Stimulated activated naive CD4-positive, alpha-beta T cell (primary cell): ENCODE data around the gene SCLY.
A peak's percentile ranks its signal among the peaks of the same experiment; 100 is the strongest.

ENCODE experiments used
- DNase-seq, 6 experiments: peaks; one replicate each; lab custom pipeline; 2025; lab: John Stamatoyannopoulos, UW

The SCLY gene

DNA sequence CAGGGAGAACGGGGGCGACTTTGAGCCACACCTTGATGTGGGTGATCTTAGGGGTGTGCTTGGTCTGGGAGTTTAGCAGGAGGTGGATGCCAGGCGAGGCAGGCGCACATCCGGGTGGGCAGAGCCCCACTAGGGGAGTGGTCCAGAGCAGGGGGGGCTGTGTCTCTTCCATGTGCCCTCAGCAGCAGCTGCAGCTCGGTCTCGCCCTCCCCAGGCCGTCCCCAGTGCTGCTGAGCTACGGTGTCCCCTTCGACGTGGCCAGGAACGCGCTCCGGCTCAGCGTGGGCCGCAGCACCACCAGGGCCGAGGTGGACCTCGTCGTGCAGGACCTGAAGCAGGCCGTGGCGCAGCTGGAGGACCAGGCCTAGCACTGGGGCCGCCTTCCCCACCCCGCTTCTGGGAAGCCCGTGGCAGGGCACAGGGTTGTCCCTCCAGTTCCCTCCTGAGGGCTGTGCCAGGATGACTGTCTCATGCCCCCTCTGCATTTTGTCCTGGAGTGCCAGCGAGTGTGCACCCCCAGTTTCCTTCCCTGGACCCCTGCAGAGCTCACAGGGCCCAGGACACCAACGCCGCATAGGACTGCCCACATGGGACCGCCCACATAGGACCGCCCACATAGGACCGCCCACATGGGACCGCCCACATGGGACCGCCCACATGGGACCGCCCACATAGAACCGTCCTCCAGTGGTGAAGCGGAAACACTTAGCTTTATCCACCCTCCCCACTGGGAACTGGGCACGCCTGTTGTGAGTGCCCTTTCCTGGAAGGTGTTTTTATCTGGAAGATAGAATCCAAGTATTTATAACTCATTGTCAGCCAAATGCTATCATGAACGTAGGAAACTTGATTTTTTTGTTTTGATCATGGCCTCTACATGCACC lies 37.4 kb downstream of the SCLY start:
- DNase-seq: peak in 1 of 6 experiments; percentile 3

DNA sequence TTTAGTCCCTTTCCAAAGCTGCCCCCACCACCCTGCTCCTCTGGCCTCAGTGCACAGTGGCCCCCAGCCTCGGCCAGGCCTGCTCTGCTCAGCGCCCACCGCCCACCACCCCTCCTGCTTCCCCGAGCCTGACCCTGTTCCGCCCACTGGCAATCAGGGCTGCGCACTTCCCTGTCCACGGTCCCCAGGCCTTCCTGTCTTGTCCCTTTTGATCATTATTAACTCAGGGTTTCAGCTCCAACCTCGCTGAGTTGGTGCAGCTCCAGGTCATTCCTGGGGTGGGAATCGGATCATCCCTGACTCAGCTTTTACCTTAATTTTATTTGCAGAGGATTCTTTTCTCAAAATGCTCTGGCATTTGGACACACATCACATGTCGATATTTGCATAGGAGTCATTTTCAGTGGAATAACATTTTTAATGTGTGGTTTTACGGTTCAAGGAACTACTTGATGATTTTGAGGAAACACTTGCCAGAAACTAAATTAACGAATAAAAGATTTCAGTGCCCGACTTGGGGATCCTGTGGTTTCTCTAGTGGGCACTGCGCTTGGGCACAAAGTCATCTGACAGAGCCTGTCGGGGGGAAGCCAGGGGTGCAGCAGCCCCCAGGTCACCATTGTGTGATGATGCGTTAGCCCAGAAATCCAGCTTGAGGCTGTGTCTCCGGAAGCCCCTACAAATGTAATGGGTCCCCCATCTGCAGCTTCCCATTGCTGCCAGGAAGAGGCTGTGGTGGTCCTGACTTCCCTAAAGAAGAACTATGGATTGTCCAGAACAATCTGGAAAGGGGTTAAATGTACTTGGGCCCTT lies 38.3 kb downstream of the SCLY start:
- no peak for DNase-seq

DNA sequence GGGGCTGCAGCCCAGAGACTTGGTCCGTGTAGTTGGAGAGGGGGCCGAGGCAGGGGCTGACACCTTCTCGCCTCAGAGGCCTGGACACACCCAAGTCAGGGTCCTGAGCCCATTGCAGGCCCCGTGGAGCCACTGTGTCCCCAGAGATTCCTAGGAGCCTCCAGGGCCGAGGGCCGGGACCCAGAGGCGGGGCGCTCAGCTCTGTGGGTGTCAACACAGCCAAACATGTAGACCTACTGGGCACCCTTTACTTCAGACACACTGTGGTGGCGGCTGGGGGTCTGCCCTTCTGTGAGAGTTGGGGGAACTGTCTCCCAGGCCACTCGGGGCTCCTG lies 38.9 kb downstream of the SCLY start:
- no peak for DNase-seq

DNA sequence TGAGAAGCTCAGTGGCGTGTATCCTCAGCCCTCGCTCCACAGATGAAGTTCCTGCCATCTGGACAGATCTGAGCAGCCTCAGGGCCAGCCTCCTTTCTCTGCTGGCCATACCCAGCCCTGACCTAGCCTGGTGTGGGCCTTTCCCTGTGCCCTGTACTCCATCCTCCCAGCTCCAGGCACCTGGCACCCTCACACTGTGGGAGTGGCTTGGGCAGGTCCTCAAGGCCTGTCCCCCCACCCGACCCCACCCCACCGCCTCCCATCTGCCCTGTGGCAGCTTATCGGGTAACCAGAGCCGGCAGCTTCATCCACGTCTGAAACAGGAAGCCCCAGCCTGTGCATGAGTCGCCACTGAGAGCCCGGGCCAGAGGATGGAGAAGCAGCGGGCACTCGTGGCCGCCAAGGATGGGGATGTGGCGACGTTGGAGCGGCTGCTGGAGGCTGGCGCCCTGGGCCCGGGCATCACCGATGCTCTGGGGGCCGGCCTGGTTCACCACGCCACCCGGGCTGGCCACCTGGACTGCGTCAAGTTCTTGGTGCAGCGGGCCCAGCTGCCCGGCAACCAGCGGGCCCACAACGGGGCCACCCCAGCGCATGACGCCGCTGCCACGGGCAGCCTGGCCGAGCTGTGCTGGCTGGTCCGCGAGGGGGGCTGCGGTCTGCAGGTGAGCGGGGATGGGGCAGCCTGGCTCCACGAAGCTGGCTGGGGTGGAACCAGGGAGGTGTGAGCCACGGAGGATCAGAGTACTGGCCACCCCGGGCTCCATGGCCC lies 39.4 kb downstream of the SCLY start, which contains the start of gene ESPNL:
Gene ESPNL, plus strand, starts transcription at position 292 of the 772 bp plus-strand sequence. Its CDS starts 80 bp downstream, at position 372.
- DNase-seq: no peak

DNA sequence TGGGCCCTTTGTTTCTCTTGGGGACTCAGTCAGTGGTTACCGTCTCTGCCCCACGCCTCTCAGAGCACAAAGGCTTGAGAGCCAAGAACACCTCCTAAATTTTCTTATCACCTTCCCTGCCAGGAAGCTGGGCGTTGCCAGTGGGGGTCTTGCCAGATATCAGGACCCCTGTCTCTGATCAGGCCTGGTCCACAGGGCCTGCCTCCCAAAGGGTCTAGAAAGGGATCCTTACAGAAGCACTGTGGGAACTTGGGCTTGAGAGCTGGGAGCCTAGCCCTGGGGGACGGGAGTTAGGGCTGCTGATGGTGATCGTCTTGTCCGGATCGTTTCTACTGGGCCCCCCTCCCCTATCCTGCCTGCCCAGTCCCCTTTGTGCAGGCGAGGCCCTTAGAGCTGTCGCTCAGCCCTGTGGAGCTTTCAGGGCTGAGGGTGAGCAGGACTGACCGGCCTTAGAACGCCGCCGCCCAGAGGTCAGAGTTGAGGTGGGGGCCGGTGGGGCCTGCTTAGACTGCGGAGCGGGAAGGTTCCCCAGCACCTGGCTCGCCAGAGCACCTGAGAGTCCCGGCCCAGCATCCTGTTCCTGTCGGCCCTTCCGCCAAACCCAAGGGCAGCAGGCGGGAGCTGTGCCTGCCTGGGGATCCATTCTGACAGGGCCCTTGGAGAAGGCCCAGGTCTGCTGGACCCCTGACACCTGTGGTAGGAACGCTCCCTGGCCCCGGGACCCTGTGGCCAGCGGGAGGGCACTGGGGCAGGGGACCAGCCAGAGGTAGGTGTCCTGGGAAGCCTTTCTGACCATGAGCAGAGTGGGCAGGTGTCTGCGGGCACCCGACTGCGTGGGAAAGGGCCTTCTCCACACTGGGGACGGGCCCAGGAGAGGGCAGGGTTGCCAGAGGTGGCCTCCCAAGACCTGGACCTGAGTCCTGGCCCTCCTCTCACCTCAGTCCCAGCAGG lies 40.3 kb downstream of the SCLY start:
- no peak for DNase-seq

DNA sequence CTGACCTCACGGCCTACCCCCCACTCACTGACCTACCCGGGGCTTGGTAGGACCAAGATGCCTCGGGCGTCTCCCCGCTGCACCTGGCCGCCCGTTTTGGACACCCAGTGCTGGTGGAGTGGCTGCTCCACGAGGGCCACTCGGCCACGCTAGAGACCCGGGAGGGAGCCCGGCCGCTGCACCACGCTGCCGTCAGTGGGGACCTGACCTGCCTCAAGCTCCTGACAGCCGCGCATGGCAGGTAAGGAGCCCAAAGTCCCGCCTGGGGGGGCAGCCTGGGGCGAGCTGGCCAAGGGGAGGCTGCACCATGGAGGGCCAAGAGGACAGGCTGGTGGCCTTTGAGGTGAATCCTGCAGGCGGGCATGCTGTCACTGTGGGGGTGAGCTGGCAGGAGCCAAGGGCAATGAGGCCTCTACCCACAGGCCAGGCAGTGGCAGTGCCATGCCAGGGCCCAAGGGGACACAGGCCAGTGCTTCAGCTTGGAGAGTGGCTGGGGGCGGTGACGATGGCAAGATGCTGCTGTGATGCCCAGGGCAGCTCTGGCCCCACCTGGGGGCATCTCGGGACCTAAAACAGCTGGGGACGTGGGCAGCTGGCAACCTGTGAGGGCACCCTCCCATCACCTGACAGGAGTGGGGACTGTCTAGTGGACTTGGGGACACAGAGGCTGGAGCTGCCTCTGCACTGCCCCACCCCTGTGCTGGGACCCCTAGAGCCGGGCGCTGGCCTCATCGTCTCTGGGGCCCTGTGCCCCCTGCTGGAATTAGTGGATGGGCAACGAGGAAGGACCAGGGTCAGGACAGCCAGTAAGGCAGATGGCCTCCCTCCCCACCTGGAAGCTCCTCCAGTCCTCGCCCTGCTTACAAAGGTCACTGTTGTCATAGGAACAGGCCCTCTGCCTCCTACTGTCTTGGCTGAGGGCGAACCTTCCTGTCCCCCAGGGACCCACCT lies 41.4 kb downstream of the SCLY start:
- no peak for DNase-seq

DNA sequence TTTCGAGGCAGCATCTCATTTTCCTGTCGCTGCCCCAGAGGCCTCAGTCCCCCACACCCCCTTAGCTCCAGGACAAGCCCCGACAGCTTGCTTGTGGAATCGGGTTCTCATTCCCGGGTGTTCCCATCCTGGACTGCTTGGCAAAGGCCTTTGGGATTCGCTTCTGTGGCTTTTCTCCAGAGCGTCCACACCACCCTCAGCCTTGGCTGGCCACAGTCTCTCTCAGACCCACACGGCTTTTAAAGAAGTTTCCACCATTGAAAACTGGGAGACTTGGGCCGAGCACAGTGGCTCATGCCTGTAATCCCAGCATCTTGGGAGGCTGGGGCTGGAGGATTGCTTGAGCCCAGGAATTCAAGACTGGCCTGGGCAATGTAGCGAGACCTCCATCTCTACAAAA lies 42.1 kb downstream of the SCLY start:
- no peak for DNase-seq

DNA sequence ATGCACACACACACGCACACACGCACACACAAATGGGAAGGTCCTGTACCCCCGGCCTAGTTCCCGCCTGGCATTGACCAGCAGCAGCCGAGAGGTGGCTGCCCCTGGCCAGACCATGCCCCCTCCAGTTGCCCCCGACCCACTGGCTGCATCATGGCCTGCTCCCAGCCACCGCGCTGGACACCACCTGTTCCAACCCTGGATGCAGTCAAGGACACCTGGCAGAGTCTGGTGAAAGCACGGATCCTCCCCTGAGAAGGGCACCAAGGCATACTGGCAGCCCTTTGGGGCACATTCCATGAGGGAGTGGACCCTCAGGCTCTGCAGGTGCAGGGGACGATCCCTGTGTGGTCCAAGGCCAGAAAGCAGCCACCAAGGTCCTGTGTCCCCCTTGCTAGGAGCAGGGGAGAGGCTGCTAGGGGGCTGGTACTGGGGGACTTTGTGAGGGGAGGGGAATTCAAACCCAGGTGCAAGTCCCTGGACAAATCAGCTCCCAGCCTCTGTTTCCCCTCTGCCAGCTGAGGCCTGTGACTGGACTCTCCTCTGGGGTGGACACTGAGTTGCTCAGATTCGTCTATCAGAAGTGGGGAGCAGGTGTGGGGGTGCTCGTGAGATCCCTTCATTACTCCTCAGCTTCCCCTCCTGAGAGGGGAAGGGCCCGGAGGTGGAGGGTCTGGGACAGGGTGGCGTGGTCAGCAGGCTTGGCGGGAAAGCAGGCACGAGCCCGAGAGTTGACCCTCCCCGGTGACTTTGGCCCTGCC lies 42.8 kb downstream of the SCLY start:
- DNase-seq: no peak

DNA sequence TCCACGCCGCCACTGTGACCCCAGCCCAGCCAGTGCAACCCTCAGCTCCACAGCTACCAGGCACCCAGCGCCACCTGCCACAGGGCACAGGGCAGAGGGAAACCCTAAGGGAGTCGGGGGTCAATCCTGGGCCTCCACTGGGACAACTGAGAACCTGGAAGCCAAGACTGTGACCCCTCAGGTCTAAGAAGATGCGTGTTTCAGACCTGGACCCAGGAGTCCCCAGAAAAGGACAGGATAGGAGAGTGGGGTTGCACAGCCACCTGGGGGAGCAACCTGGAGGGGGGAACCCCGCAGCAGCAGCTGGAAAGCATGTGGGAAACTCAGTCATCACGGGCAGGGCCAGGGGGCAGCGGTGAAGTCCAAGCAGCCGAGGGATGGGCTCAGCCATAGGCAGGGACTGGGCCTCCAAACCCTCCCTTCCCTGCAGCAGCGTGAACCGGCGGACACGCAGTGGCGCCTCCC lies 43.5 kb downstream of the SCLY start:
- DNase-seq: no peak

DNA sequence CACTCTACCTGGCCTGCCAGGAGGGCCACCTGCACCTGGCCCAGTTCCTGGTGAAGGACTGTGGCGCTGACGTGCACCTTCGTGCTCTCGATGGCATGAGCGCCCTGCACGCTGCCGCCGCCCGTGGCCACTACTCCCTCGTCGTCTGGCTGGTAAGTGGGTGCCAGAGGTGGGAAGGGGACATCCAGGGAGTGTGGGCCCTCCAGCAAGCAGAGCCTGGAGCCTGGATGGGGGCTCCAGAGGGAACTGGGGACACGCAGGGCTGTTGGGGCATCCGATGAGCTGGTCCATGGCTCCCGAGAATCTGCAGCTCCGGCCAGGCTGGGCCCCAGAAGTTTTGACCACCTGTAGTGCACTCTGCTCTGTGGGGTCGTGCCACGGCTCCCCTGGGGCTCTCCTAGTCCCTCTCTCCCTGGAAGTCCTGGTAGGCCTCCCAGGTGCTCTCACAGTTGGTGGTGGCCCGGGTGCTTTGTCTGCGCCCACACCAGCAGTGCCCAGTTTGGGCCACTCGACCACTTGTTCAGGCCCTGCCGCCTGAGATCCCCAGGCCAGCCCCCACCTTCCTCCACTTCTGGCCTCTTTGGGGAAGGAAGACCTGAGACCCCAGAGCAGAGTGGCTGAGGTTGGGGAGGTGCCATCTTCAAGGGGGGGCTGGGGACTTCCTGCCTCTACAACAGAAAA lies 44.0 kb downstream of the SCLY start:
- DNase-seq: no peak

DNA sequence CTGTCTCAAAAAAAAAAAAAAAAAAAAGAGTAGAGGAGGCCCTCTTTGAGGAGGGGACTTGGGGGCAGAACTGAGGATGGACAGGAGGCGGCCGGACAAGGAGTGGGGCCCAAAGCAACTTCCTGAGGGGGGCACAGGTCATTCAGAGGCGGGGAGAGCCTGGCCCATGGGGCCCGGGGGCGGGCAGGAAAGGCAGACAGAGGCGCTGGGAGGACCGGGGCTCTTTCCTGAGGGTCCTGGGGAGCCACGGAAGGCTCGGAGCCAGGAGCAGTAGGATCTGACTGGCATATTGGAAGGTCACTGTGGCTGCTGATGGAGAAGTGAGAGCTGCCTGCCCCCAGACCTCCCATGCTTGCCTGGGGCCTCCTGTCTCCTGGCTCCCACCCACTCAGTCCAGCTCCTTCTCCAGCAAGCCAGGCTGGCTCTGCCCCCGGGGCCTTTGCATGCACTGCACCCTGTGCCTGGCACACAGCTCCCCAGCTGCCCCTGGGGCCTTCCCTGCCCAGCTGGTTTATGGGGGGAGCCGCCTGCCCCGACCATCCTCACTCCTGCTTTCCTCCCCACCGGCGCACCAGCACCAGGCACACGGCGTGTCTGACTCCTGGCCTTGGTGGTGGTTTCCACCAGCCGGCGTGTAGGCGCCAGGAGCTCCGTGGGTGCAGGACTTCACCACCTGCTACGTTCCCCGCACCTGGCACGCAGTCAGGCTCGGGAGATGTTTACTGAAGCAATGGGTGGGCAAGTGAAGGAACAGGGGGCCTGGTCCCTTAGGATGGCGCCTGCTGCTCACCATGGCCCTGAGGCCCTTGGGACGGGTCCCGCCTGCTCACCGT lies 44.9 kb downstream of the SCLY start:
- no peak for DNase-seq

DNA sequence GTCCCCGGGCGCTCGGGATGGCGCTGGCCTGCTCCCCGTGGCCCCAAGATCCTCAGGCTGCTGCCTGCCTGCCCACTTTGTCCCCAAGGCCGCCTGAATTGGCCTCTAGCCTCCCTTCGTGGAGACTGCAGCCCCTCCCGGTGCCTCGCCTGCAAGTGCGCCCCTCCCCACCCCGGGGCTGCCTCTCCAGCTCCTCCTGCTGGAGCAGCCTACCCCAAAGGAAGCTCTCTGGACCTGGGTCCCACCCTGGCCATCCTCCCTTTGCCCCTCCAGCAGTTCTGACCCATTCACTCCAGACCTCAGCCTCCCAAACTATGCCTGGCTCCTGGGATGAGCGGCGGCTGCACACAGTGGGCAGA lies 45.5 kb downstream of the SCLY start:
- no peak for DNase-seq

DNA sequence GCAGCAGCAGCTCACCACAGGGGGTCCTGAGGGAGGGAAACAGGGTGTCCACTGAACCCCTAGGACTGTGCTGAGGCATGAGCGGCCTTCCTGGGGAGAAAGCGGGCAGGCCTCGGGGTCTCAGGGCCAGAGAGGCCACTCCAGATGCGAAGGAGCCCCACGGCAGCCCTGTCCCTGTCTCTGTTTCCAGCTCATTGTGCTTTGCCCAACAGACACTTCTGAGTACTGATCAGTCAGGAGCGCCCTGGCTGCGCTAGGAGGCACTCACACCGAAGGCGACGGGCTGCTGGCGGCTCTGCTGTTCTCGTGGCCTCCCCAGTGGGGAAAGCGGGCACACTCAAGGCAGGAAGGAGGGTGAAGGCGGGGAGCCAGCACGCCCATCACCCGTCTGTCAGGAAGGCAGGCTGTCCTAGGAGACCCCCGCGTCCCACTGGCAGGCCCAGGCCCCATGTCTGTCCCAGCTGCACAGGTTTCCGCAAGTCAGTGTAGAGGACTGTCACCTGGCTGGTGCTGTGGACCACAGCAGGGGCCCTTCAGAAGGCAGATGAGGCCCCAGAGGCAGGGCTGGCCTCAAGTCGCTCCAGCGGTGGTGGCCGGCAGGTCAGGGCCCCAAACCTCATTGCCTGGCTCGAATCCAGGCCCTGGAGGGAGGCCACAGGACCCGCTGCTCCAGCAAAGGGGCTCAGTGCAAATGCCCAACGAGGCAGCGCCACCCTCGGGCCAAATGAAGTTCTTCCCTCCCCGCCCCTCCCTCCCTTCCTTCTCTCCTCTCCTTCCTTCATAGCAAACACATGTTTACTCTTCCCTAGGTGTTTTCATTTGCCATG lies 46.1 kb downstream of the SCLY start:
- DNase-seq: no peak

DNA sequence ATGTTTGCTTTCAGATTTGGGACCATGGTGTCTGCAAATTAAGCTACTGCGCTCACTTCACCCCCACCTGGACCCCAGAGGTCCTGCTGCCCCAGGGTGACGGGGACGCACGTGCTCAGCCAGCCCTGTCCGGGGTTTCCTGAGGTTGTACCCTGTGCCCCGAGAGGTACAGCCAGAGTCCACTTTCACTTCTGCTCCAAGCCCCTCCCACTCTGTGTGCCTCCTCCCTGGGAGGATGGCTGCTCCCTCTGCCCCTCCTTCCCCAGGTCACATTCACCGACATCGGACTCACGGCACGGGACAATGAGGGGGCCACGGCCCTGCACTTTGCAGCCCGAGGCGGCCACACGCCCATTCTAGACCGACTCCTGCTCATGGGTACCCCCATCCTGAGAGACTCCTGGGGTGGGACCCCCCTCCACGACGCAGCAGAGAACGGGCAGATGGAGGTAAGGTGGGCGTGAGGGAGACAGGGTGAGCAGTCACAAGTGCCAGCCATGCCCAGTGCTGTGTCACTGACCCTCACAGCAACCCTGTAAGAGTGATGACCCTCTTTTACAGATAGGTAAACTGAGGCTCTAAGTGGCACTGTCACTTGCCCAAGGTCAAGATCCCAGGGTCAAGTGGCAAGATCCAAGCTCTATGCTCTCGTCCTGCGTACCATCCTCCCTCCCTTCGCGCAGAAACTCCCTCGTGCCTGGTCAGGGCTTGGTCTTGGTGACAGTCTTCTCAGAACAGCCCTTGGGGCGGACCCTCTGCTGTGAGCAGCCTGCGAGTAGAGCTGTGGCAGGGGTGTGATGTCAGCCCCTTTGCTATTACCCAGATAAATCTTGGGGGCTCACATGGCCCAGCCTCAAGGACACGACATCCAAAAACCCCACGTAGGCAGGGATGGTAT lies 47.0 kb downstream of the SCLY start:
- DNase-seq: no peak

DNA sequence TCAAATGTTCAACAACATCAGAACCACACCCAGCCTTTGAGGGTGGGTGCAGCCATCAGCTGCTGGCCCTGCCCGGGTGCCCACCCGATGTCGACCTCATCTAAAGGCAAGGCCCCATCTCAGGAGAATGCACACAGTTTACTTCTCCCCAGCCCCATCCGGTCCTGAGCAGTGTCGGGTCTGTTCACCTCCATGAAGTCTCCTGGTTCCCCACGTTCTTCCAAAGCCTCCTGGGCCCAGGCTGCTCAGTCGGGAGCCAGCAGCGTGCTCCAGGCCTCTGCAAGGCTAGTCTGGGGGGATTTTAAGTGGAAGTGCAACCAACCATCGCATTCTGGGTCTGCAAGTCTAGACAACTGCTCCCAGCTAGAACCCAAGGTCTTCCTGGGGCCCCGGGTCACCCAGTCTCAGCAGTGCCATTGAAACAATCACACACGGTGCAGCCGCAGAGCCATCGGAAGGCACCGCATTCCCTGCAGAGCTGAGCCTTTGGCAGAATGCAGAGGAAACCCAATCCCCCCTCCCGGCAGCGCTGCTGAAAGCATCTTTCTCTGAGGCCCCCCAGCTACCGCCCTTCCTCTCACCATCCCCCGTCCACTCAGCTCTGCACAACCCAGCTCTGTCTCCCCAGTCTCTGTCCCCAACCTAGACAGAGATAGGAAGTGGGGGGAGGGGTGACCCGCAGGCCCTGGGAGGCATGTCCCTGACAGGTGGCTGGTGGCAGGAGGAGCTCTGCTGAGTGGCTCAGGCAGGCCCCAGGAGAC lies 47.8 kb downstream of the SCLY start:
- peak in 2 of 6 experiments; percentile 3 to 16 for DNase-seq
